Keratinocyte (primary cell): ENCODE measurements around the gene LCORL.

ENCODE experiments used
- EZH2 ChIP-seq: IDR thresholded peaks from one replicate; pipeline ENCODE4 v1.6.1; 2012; ENCODE audit warnings: inconsistent platforms, mild to moderate bottlenecking, low read length, moderate library complexity
- TF ChIP-seq, protein P1 (sequence below), 3 experiments: IDR thresholded peaks in 1 of 3; conservative IDR thresholded peaks in 1 of 3; optimal IDR thresholded peaks in 1 of 3; 2 replicates in 2 of 3; 3 replicates in 1 of 3; pipeline versions ENCODE3 to v1.5.1; 2011; ENCODE audit warnings: low read length in 3 of 3, mild to moderate bottlenecking in 3 of 3, moderate library complexity in 2 of 3, control low read depth in 1 of 3, inconsistent platforms in 1 of 3; ENCODE audit not compliant: insufficient read depth in 2 of 3; ENCODE audit errors: extremely low read depth in 1 of 3

DNA sequence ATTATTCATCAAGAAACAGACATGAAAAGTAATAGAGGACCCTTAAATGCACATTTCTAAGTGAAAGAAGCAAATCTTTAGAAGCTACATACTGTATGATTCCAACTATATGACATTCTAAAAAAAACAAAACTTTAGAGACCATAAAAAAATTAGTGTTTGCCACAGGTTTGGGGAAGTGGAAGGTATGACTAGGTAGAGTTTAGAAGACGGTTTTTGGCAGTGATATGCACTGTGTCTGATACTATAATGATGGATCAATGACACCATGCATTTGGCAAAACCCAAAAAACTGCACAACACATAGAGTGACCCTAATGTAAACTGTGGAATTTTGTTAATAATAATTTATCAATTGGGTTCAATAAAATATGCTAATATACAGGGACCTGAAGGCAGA lies 54.5 kb downstream of the LCORL start:
- TF ChIP-seq, protein P1, sequence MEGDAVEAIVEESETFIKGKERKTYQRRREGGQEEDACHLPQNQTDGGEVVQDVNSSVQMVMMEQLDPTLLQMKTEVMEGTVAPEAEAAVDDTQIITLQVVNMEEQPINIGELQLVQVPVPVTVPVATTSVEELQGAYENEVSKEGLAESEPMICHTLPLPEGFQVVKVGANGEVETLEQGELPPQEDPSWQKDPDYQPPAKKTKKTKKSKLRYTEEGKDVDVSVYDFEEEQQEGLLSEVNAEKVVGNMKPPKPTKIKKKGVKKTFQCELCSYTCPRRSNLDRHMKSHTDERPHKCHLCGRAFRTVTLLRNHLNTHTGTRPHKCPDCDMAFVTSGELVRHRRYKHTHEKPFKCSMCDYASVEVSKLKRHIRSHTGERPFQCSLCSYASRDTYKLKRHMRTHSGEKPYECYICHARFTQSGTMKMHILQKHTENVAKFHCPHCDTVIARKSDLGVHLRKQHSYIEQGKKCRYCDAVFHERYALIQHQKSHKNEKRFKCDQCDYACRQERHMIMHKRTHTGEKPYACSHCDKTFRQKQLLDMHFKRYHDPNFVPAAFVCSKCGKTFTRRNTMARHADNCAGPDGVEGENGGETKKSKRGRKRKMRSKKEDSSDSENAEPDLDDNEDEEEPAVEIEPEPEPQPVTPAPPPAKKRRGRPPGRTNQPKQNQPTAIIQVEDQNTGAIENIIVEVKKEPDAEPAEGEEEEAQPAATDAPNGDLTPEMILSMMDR (optimal IDR thresholded peaks at IDR 0.05 in 1 of 3, IDR thresholded peaks at IDR 0.05 in 1 of 3, conservative IDR thresholded peaks at IDR 0.05 in 1 of 3; ENCODE audit: extremely low read depth in 1 of 3, insufficient read depth in 2 of 3, low read length in 3 of 3) = no peak
- no peak for TF ChIP-seq EZH2
